GM21390 (cell line): ENCODE measurements around the gene SLC10A1.

ENCODE experiments used
- ATAC-seq: cut with Tn5 transposase; IDR thresholded peaks from one replicate; pipeline ENCODE4 v1.9.1; 2021; ENCODE audit not compliant: unreplicated experiment

The SLC10A1 gene

DNA sequence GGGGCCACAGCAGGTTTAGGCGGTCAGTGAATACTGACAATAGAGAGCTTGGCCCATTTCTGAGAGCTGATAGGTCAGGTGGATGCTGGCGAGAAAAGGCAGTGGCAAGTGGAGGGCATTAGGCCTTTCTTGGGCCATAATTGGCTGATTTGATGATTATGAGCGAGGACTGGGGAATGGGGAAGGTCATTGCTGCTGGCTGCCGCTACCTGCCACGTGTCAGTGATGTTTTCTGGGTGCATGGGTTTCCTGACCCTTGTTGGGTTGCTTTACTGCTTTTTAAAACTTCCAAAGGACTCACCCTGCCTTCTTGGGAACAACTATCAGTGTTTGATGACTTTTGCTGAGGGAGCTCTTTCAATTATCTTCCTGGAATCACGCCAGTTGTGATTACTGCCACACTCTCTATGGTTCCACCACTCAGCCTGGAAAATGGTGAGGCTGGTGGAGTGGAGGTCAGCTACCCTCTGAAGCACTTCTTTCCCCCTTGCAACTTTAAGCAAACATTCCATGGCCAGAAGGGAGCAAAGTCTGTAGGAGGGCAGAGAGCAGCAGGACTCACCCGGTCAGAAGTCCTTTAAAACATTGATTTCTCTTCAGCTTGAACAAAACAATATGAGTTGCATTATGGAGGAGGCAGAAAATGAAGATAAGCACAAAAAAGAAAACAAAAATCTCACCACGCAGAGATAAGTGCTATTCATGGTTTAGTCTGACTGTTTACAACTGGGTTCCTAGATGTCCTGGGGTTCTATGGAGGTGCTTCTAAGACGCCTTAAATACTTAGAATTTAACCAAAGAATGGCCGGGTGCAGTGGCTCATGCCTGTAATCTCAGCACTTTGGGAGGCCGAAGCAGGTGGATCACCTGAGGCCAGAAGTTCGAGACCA, 12.1 kb upstream of the SLC10A1 start:
- ATAC-seq: no peak

DNA sequence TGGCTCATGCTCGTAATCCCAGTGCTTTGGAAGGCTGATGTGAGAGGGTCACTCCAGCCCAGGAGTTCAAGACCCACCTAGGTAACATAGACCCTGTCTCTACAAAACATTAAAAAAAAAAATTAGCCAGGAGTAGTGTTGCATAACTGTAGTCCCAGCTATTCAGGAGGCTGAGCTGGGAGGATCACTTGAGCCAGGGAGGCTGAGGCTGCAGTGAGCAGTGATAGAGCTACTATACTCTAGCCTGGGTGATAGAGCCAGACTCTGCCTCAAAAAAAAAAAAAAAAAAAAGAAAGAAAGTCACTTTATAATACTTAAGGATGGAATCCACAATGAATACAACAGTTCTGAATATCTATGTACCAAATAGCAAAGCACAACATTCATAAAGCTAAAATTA, 10.2 kb upstream of the SLC10A1 start:
- no peak for ATAC-seq

DNA sequence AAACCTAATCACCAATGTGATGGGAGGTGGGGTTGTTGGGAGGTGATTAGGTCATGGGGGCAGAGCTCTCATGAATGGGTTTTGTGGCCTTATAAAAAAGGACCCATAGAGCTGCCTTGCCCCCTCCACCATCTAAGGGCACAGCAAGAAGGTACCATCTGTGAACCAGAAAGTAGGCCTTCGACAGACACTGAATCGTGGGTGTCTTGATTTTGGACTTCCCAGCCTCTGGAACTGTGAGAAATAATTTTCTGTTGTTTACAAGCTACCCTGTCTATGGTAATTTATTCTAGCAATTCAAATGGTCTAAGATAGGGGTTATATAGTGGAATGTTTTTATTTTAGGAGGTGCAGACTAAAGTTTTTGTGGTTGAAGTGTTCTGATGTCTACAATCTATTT, 7.9 kb upstream of the SLC10A1 start:
- ATAC-seq: no peak

DNA sequence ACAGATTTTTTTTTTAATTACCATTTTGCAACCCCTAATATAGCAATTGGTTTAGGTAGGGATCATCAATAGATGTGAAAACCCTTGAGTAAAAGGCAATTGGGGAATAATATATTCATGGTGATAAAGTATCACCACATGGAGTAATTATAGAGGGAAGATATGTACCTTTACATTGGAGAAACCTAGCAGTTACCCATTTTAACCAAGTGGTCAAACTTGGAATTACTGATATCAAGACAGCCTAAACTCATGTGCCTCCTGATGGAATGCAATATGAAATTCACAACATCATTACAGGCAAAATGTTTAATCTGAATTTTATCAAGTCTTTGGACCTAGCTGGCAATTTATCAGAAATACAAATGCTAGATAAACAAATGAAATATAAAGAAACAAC, 6.7 kb upstream of the SLC10A1 start:
- no peak for ATAC-seq

DNA sequence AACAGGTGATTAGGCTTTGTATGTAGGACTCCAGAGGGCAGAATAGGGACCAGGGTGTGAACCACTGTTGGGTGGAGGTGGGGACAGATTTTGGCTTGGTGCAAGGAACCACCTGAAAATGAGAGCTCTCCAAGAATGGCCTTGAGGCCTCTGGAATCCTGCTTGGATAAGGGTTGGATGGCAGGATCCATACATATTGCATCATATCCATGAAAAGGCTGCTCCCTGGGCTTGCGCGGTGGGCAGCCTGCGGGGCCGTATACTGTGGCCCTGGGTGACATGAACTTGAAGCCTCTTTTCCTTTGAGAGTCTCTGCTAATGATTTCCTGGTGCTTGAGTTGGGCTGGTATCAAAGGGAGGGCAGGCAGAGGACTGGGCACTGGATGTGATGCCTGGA, 1.3 kb upstream of the SLC10A1 start:
- ATAC-seq: no peak

DNA sequence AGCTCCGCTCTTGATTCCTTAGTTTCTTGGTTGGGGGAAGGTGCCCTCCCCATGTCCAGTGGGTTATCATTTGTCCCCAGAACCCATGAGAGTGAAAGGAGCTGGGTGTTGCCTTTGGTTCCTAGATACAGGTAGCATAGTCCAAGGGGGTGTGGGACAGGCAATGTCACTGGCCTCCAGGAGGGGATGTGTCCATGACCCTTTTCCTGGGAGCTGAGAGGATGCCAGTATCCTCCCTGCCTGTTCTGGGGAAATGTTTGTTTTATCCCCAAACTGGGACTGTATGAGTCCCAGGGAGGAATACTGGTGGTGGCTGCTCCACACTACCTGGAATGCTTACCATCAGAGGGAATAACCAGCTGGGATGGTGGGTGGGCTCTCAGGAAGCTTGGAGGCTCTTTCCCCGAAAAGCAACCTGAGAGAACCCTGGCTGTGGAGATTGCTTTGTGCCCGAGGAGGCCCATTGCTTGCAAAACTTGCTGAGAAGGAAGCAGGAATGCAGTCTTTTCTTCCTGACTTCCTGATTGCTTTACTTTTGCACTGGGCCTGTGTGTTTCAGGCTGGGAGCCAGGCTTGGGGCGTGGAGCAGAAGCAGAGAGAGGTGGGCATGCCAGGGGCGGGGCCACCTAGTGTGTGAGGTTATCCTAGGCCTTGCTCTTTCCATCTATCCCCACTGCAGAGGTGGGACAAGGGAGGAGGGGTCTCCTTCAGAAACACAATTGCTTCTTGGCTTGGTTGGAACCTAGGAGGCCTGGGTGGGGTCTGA, 715 bp upstream of the SLC10A1 start:
- no peak for ATAC-seq

DNA sequence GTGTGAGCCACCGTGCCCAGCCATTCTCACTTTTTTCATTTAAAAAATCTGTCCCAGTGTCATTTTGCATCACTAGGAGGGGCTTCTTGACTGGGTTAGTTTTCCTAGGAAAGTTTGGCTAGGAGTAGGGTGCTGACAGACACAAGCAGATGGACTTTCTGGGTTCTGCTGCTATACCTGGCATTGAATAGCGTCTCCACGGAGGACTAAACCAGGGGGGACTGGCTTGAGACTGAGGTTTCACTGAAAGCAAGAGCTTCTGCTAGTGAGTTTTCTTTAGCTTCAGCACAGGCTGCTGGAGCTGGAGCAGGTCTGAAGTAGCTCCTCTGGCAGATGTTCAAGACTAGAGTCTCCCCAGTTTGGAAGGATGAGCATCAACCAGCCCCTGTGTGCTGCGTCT, 1.4 kb downstream of the SLC10A1 start:
- ATAC-seq: no peak

DNA sequence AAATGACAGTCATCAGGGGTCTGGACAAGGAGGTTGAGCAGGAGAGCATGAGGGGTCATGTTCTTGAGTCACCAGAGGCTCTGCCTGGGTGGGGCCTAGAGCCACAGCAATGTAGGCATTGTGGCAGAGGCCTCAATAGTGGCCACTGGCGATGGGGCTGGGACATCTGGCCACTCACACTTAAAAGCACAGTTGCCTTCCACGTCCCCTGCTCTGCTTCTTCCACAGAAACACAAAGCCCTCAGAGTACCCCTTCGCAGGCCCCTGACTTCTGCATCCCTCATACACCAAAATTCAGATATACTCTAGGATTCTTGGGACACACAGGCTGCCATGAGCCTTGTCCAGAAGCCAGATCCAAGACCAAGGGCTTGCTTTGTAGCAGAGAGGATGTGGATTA, 2.2 kb downstream of the SLC10A1 start:
- ATAC-seq: no peak

DNA sequence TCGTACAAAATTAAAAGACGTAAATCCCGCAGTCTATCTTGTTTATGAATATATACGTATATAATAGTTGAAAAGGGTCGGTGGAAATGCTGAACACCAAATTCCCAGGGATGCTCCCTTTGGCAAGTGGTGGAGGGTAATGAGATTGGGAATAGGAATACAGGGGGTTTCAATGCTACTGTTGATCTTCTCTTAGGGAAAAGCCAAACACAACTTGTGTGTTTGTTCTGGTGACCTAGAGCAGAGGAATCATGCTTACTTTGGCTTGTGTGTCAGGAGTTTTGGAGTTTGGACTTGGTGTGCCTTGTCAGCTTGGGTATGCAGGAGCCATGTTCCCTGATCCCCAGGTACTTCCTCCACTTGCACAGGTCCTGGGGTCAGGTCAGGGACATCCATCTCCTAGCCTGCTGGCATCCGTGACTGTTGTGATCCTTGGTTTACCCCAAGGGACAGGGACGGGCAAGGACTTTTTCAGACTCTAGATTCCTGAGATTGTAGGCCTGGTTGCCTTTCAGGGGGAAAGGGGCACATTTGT, 4.1 kb downstream of the SLC10A1 start:
- no peak for ATAC-seq

DNA sequence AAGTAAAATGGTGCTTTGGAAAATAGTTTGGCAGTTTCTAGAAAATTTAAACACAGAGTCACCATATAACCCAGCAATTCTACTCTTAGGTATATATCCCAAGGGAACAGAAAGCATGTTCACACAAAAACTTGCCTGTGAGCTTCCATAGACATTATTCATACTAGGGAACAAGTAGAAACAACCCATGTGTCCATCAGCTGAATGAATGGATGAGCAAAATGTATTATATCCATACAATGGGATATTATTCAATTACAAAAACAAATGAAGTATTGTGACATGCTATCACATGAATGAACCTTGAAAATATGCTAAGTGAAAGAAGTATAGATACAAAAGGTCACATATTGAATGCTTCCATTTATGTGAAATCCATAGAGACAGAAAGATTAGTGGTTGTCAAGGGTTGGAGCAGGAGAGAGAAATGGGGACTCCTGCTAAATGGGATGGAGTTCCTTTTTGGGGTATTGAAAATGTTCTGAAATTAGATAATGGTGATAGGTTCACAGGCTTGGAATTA, 7.9 kb downstream of the SLC10A1 start:
- no peak for ATAC-seq

DNA sequence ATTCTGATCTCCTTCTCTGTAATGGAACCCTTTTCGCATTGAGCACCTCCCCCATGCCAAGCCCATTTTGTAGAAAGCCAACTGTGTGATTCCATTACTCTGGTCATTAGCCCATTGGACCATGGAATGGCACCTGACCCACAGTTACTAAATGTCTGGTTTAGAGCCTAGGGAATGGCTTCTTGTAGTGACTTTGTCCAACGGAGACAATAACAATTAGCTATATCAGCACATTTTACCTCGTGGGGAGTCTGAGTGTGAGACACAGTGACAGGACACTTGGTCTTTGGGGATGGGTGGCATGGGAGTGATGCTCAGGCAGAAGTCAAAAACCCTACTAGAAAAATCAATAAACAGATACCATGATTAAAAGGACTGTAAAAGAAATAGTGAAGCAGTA, 10.4 kb downstream of the SLC10A1 start:
- ATAC-seq: no peak

DNA sequence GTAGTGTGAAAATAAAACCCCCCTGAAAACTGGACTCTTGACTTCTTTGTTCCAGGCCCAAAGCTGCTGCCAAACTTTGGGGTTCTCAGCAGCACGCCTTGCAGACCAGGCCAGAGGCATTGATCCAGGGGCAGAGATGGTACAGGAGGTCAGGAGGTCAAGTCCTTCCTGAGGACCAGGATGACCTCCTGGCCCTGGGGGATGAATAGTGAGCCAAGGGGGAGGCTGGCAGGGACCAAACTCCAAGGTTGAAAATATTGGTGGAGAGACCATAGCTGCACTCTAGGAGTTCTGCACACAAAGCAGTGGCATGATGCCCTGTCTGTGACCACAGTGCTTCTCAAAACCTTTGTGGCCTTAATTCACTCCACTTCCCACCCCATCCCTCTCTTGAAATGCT, 12.1 kb downstream of the SLC10A1 start:
- ATAC-seq: no peak

DNA sequence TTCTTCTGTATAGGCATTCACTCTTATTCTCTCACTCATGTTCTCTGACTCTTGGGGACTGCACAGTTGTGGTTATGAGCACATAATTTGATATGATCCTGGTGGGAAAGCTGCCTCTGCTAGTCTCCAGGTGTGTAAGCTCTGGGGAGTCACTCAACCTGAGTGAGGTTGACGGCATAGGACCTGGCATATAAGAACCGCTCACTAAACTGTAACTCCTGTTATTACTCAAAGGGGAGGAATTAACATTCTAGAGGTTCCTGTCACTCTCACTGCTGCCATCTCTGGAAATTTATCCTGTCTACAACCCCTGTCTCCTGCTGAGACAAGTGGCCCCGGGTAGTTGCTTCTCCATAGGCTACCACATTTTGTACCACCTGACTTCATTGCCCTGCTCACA, 16.1 kb downstream of the SLC10A1 start:
- no peak for ATAC-seq

DNA sequence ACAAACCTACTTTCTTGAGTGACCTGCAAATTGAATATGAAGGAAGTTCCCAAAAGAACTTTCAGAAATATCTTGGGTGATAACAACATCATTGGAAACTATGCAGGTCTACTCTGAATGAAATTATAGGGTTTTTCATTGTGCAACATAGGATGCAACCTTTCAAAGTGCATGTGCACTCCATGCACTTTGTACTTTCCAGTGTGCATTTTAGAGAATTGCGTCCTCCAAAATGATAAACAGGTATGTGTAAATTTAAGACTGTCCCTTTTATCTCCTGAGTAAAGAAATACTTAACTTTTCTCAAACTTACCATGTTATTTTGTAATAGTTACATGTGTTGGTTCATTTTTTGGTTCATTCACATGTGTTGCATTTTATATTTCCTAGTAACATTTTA, 16.9 kb downstream of the SLC10A1 start:
- no peak for ATAC-seq

DNA sequence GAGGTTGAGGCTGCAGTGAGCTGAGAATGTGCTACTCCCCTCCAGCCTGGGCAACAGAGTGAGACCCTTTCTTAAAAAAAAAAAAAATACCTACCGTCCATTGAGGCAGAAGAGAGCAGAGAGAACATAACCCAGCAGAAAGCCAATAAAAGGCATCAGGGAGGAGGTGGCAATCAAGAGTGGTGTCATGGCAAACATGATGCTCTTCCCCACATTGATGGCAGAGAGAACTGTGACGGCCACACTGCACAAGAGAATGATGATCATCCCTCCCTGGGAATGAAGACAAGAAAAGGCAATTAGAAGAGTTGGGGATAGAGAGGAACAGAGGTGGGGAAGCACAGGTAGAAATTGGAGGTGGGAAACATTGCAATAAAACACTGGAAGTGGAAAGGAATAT, 18.0 kb downstream of the SLC10A1 start:
- ATAC-seq: no peak

DNA sequence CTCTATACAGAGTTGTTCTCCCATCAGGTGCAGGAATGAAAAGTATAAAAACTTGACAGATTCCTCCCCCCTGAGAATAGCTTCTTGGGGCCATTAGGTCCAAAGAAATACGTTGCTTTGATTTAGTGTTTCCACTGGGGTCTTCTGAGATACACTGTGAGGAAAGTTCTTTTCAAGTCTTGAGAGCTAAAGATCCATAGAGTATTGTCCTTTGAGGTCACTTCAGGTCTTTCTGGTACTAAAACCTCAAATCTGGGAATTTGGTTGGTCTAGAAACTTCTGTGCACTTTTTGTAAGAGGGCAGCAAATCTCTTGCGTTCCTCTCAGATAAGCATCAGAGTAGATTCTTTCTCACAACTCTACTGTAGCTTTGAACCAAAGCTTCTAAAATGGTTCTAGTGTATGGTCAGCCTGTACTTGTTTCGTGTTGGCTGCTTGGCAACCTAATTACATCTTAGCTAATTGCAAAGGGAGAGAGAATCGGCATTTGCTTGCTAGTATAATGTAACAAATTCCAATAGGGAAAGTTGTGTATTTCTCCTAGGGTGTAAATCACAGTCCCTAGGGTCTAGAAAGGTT, 20.1 kb downstream of the SLC10A1 start:
- no peak for ATAC-seq

DNA sequence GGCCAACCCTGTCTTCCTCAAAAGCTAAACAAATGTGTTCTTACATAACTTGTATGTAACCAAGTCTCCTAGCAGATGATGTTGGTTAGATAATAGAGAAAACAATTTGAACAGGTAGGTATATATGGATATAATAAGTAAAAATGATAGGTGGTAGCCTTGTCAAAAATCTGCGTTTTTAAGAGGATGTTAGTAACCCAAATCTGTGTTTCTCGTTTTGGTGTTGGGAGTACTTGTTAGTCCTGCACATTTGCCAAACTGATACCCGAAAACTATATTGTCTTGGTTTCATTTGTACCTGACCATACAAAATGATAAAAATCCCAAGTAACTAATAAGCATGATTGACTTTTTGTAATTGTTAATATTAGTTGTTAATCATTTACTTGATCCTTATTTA, 22.0 kb downstream of the SLC10A1 start:
- ATAC-seq: no peak

DNA sequence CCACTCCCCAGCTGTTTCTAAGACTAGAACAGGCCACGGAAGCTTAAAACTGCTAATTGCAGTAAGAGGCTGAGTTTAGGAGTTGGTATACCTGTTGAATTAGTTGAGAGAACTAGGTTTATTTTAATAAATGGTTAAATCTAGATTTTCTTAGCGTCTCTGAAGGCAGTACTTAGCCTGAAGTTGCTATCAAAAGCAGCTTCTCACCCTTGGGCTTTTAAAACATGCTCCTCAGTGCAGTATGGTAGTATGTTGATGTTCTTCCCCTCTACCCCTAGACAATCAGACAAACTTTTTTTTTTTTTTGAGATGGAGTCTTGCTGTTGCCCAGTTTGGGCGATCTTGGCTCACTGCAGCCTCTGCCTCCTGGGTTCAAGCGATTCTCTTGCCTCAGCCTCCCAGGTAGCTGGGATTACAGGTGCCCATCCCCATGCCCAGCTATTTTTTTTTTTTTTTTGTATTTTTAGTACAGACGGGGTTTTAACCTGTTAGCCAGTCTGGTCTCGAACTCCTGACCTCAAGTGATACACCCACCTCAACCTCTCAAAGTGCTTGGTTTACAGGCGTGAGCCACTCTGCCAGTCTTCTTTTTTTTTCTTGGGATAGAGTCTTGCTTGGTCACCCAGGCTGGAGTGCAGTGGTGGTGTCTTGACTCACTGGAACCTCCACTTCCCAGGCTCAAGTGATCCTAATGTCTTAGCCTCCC, 23.3 kb downstream of the SLC10A1 start:
- ATAC-seq: no peak

DNA sequence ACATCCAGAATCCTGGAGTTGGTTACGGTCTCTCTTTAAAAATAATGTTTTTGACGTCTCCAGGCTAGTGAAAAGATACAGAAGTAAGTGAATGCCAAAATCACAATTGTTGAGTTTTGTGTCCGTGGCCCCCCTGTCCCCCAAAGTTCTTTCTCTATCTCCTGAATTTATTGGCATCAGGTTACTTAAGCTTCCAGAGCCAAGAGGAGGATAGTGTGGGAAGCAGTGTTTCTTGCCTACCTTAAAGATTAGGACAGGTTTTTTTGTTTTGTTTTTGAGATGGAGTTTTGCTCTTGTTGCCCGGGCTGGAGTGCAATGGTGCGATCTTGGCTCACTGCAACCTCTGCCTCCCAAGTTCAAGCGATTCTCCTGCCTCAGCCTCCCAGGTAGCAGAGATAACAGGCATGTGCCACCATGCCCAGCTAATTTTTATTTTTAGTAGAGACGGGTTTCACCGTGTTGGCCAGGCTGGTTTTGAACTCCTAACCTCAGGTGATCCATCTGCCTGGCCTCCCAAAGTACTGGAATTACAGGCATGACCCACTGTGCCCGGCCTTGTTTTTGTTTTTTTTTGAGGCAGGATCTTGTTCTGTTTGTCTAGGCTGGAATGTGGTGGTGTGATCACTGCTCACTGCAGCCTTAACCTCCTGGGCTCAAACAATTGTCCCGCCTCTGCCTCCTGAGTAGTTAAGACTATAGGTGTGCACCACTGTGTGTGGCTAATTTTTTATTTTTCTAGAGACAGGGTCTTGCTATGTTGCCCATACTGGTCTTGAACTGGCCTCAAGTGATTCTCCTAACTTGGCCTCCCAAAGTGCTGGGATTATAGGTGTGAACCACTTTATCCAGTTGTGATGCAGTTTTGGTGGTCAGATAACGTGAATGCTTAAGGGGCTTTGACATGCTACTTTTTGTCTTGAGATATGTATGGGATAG, 24.7 kb downstream of the SLC10A1 start:
- no peak for ATAC-seq

DNA sequence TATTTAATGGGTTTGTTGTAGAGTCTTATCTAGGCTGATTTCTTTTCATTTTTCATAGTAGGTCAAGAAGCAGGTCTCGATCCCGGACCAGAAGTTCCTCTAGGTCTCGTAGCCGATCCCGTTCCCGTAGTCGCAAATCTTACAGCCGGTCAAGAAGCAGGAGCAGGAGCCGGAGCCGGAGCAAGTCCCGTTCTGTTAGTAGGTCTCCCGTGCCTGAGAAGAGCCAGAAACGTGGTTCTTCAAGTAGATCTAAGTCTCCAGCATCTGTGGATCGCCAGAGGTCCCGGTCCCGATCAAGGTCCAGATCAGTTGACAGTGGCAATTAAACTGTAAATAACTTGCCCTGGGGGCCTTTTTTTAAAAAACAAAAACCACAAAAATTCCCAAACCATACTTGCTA, 25.9 kb downstream of the SLC10A1 start:
- ATAC-seq: no peak
